ENCODE results near the gene RBMS1. TPM values are rescaled to one million over a fixed set of nuclear protein-coding genes. Genes with fewer than 3 reads are reported as not detected.

RBMS1 gene
- total and polyA plus RNA-seq, 2 experiments from 2014 or later: 55.5 to 94.8 TPM

GRCh38 chr2:160324917-160325316 is 168.7 kb downstream of the RBMS1 start:
- ATAC-seq (no peak), DNase-seq (ENCODE audit: low spot score) (no peak)
- Histone ChIP-seq H3K4me2 (no peak overlapping the region), H3K36me3 (ENCODE audit: insufficient read depth) (no peaks in the 10 kb centered on the region), H3K79me2 (replicated peaks; ENCODE audit: insufficient read depth) (peaks cover 38% of the 10 kb centered on the region), H3K4me3 (no peak overlapping the region), H3F3A (replicated peaks; ENCODE audit: low read depth) (no peaks in the 10 kb centered on the region), H3K27me3 (ENCODE audit: insufficient read depth) (no peaks in the 10 kb centered on the region), H3K9me2 (ENCODE audit: insufficient read depth) (no peaks in the 10 kb centered on the region), H3K4me1 (ENCODE audit: insufficient read depth) (peaks cover 7% of the 10 kb centered on the region; the same call in 1 of the 2 replicates), H4K20me1 (replicated peaks; ENCODE audit: insufficient read depth) (no peaks in the 10 kb centered on the region; the same call in 1 of the 2 replicates), H3K27ac (ENCODE audit: low read depth) (0 out of 2 replicates have a peak overlapping the region, but pooled peaks have one; percentile 9), H2AFZ (no peak overlapping the region)
- Mint-ChIP-seq H3K9me3 (no peaks in the 10 kb centered on the region), H3K4me1 (peaks cover 33% of the 10 kb centered on the region), H3K27ac (no peak overlapping the region), H3K4me3 (no peak overlapping the region), H3K27me3 (ENCODE audit: insufficient read depth, low read depth, poor library complexity) (peaks cover 3% of the 10 kb centered on the region), H3K36me3 (ENCODE audit: low read depth) (no peaks in the 10 kb centered on the region)
- TF ChIP-seq JUNB (IDR thresholded peaks at IDR 0.05; ENCODE audit: unreplicated experiment): no peak
- TF ChIP-seq POLR2AphosphoS5 (IDR thresholded peaks at IDR 0.05; ENCODE audit: low read depth): no peak
- no peak for TF ChIP-seq STAT1 (IDR thresholded peaks at IDR 0.05; ENCODE audit: unreplicated experiment)

GRCh38 chr2:160324161-160324800 is 169.3 kb downstream of the RBMS1 start:
- H4K20me1 ChIP-seq (replicated peaks; ENCODE audit: insufficient read depth): no peaks in the 10 kb centered on the region; the same call in 1 of the 2 replicates
- H3F3A ChIP-seq (replicated peaks; ENCODE audit: low read depth): no peaks in the 10 kb centered on the region
- TF ChIP-seq POLR2AphosphoS5 (IDR thresholded peaks at IDR 0.05; ENCODE audit: low read depth) (no peak), CTCF (conservative IDR thresholded peaks at IDR 0.05; ENCODE audit: low read depth in 2 of 2) (peak; percentile 73 to 76), CREB1 (CRISPR knock-in tag; IDR thresholded peaks at IDR 0.05; ENCODE audit: low read depth) (no peak)
- H2AFZ ChIP-seq: no peak overlapping the region
- no peak overlapping the region for H3K27ac Mint-ChIP-seq
- peaks cover 33% of the 10 kb centered on the region for H3K4me1 Mint-ChIP-seq
- no peak overlapping the region for H3K4me2 ChIP-seq
- peak; percentile 43; the same call in 2 of the 3 replicates for ATAC-seq
- H3K27ac ChIP-seq (ENCODE audit: low read depth): no peak overlapping the region
- H3K9me3 Mint-ChIP-seq: no peaks in the 10 kb centered on the region
- no peaks in the 10 kb centered on the region for H3K9me2 ChIP-seq (ENCODE audit: insufficient read depth)
- H3K36me3 ChIP-seq (ENCODE audit: insufficient read depth): no peaks in the 10 kb centered on the region
- peaks cover 7% of the 10 kb centered on the region; the same call in 1 of the 2 replicates for H3K4me1 ChIP-seq (ENCODE audit: insufficient read depth)
- H3K4me3 Mint-ChIP-seq: no peak overlapping the region
- no peaks in the 10 kb centered on the region for H3K27me3 ChIP-seq (ENCODE audit: insufficient read depth)
- H3K36me3 Mint-ChIP-seq (ENCODE audit: low read depth): no peaks in the 10 kb centered on the region
- peaks cover 36% of the 10 kb centered on the region for H3K79me2 ChIP-seq (replicated peaks; ENCODE audit: insufficient read depth)
- DNase-seq (ENCODE audit: low spot score): peak; percentile 61
- no peak overlapping the region for H3K4me3 ChIP-seq
- peaks cover 3% of the 10 kb centered on the region for H3K27me3 Mint-ChIP-seq (ENCODE audit: insufficient read depth, low read depth, poor library complexity)

GRCh38 chr2:160322320-160322719 is 171.3 kb downstream of the RBMS1 start:
- no peak for ATAC-seq
- no peak for DNase-seq (ENCODE audit: low spot score)
- H3K4me3 Mint-ChIP-seq: no peak overlapping the region
- H3K4me1 Mint-ChIP-seq: peaks cover 30% of the 10 kb centered on the region
- Histone ChIP-seq H3K27ac (ENCODE audit: low read depth) (no peak overlapping the region), H3K79me2 (replicated peaks; ENCODE audit: insufficient read depth) (peaks cover 34% of the 10 kb centered on the region), H2AFZ (no peak overlapping the region), H3K4me1 (ENCODE audit: insufficient read depth) (peaks cover 7% of the 10 kb centered on the region; the same call in 1 of the 2 replicates), H3F3A (replicated peaks; ENCODE audit: low read depth) (no peaks in the 10 kb centered on the region), H3K4me3 (no peak overlapping the region), H4K20me1 (replicated peaks; ENCODE audit: insufficient read depth) (no peaks in the 10 kb centered on the region; the same call in 1 of the 2 replicates), H3K4me2 (no peak overlapping the region), H3K9me2 (ENCODE audit: insufficient read depth) (no peaks in the 10 kb centered on the region), H3K27me3 (ENCODE audit: insufficient read depth) (no peaks in the 10 kb centered on the region), H3K36me3 (ENCODE audit: insufficient read depth) (no peaks in the 10 kb centered on the region)
- no peaks in the 10 kb centered on the region for H3K9me3 Mint-ChIP-seq
- peaks cover 3% of the 10 kb centered on the region for H3K27me3 Mint-ChIP-seq (ENCODE audit: insufficient read depth, low read depth, poor library complexity)
- no peaks in the 10 kb centered on the region for H3K36me3 Mint-ChIP-seq (ENCODE audit: low read depth)
- no peak overlapping the region; the same call in 1 of the 2 replicates for H3K27ac Mint-ChIP-seq
- TF ChIP-seq CTCF (conservative IDR thresholded peaks at IDR 0.05; ENCODE audit: low read depth in 2 of 2) (no peak), REST (IDR thresholded peaks at IDR 0.05; ENCODE audit: unreplicated experiment) (no peak), ZNF114 (CRISPR knock-in tag; IDR thresholded peaks at IDR 0.05) (no peak), ETS1 (IDR thresholded peaks at IDR 0.05) (no peak), EZH2phosphoT487 (IDR thresholded peaks at IDR 0.05; ENCODE audit: unreplicated experiment) (no peak), NANOG (IDR thresholded peaks at IDR 0.05; ENCODE audit: borderline replicate concordance) (no peak), JUNB (IDR thresholded peaks at IDR 0.05; ENCODE audit: unreplicated experiment) (no peak)

Data from GM23338 (cell line).